NCI-H226 (cell line): ENCODE measurements around the gene PRKD1.

Source experiments
- DNase-seq: peaks from one replicate; pipeline ENCODE4 v3.0.0-alpha.2; 2015

PRKD1 gene

GRCh38 chr14:29927376-29928116, at the start of gene PRKD1:
Gene PRKD1 (minus strand): TSS chr14:29927847.
- peak; percentile 34 for DNase-seq

GRCh38 chr14:29971101-29971500, 43.5 kb upstream of the PRKD1 start:
- DNase-seq = no peak

GRCh38 chr14:29955087-29955486, 27.4 kb upstream of the PRKD1 start:
- DNase-seq = no peak

GRCh38 chr14:29953501-29953900, 25.9 kb upstream of the PRKD1 start:
- no peak for DNase-seq

GRCh38 chr14:29944091-29944490, 16.4 kb upstream of the PRKD1 start:
- DNase-seq = no peak

- no peak for DNase-seq
These were observed 13.8 kb upstream of the PRKD1 start for GRCh38 chr14:29941401-29941800.

- no peak for DNase-seq
These were observed 12.8 kb upstream of the PRKD1 start for GRCh38 chr14:29940482-29940881.

- DNase-seq = peak; percentile 40
These were observed 9.5 kb upstream of the PRKD1 start for GRCh38 chr14:29937116-29937515.

- peak; percentile 20 for DNase-seq
These were observed 2.6 kb upstream of the PRKD1 start for GRCh38 chr14:29930283-29930682.

- no peak for DNase-seq
These were observed 532 bp upstream of the PRKD1 start for GRCh38 chr14:29928117-29928640.

- DNase-seq = peak; percentile 4
These were observed 809 bp downstream of the PRKD1 start for GRCh38 chr14:29926701-29927375.

GRCh38 chr14:29926228-29926627, 1.4 kb downstream of the PRKD1 start:
- DNase-seq = no peak

GRCh38 chr14:29925736-29926135, 1.9 kb downstream of the PRKD1 start:
- DNase-seq = peak; percentile 15

- DNase-seq = peak; percentile 82
These were observed 2.4 kb downstream of the PRKD1 start for GRCh38 chr14:29925101-29925722.

GRCh38 chr14:29919845-29920244, 7.8 kb downstream of the PRKD1 start:
- DNase-seq = no peak

- DNase-seq = no peak
These were observed 8.7 kb downstream of the PRKD1 start for GRCh38 chr14:29918981-29919380.

GRCh38 chr14:29913566-29913965, 14.1 kb downstream of the PRKD1 start:
- DNase-seq = no peak

GRCh38 chr14:29911810-29912209, 15.8 kb downstream of the PRKD1 start:
- DNase-seq = no peak

- no peak for DNase-seq
These were observed 18.7 kb downstream of the PRKD1 start for GRCh38 chr14:29908652-29909577.

GRCh38 chr14:29906256-29906870, 21.3 kb downstream of the PRKD1 start:
- peak; percentile 20 for DNase-seq

GRCh38 chr14:29905543-29905942, 22.1 kb downstream of the PRKD1 start:
- no peak for DNase-seq
